Measurements from ENCODE around the gene EOGT. TPM values are rescaled to one million over a fixed set of nuclear protein-coding genes. Genes with fewer than 3 reads are reported as not detected.

EOGT gene
- total RNA-seq, 2 experiments from 2014 or later, result 5.9 to 10.8 TPM

- no peak for TF ChIP-seq EZH2phosphoT487 (IDR thresholded peaks at IDR 0.05; ENCODE audit: borderline replicate concordance, low read depth, low read length)
- TF ChIP-seq CTCF (conservative IDR thresholded peaks at IDR 0.05; ENCODE audit: low read length), result no peak
- no peaks in the 10 kb centered on the region; the same call in 1 of the 2 replicates for H3K79me2 ChIP-seq (ENCODE audit: insufficient read depth, low read depth, low read length)
- no peaks in the 10 kb centered on the region for H3K9me2 ChIP-seq (ENCODE audit: insufficient read depth, low read length)
- no peak overlapping the region for H3K4me3 ChIP-seq (ENCODE audit: low read depth, low read length, poor library complexity, severe bottlenecking)
- ChIA-PET POLR2A (interaction anchor here (0.6 to 0.7 kb wide), 3 partner anchors 72 to 90 kb away, joined by 3 to 4 read pairs (median 4); no protein-coding TSS in a partner anchor), CTCF (ENCODE audit: unreplicated experiment) (no interaction called here)
- H3K4me2 ChIP-seq (ENCODE audit: low read length), result no peak overlapping the region
- H3K36me3 ChIP-seq (ENCODE audit: insufficient read depth, low read length), result no peaks in the 10 kb centered on the region
- no peak for DNase-seq (ENCODE audit: low spot score)
- H4K20me1 ChIP-seq (ENCODE audit: insufficient read depth, low read length), result no peaks in the 10 kb centered on the region
- no peak overlapping the region for H3K27ac ChIP-seq (ENCODE audit: low read depth, low read length, poor library complexity, severe bottlenecking)
- H3K4me1 ChIP-seq (ENCODE audit: insufficient read depth, low read length, poor library complexity, severe bottlenecking), result peaks cover 11% of the 10 kb centered on the region
- intact Hi-C loops (cut with micrococcal nuclease; ENCODE audit: unreplicated experiment), result no loop called here
- H2AFZ ChIP-seq (ENCODE audit: low read length), result no peak overlapping the region
- no peaks in the 10 kb centered on the region for H3K9me3 ChIP-seq (ENCODE audit: low read length)
- BruUV-seq (replicated peaks), result no TSS peak
These were observed 3.7 kb downstream of the EOGT start for GRCh38 chr3:69009559-69010410.

GRCh38 chr3:69008980-69009379 lies 4.5 kb downstream of the EOGT start:
- DNase-seq (ENCODE audit: low spot score), result no peak
- no peaks in the 10 kb centered on the region for H3K79me2 ChIP-seq (ENCODE audit: insufficient read depth, low read depth, low read length)
- H3K36me3 ChIP-seq (ENCODE audit: insufficient read depth, low read length), result no peaks in the 10 kb centered on the region
- no peak overlapping the region for H3K4me2 ChIP-seq (ENCODE audit: low read length)
- no TSS peak for BruUV-seq (replicated peaks)
- H4K20me1 ChIP-seq (ENCODE audit: insufficient read depth, low read length), result no peaks in the 10 kb centered on the region
- ChIA-PET POLR2A (interaction anchor here (0.7 kb wide), 2 partner anchors 71 to 90 kb away, joined by 3 to 4 read pairs; no protein-coding TSS in a partner anchor), CTCF (ENCODE audit: unreplicated experiment) (no interaction called here)
- no peak overlapping the region for H2AFZ ChIP-seq (ENCODE audit: low read length)
- no peaks in the 10 kb centered on the region for H3K9me3 ChIP-seq (ENCODE audit: low read length)
- H3K4me3 ChIP-seq (ENCODE audit: low read depth, low read length, poor library complexity, severe bottlenecking), result no peak overlapping the region
- no peaks in the 10 kb centered on the region for H3K9me2 ChIP-seq (ENCODE audit: insufficient read depth, low read length)
- intact Hi-C loops (cut with micrococcal nuclease; ENCODE audit: unreplicated experiment), result no loop called here
- H3K27ac ChIP-seq (ENCODE audit: low read depth, low read length, poor library complexity, severe bottlenecking), result no peak overlapping the region
- TF ChIP-seq EZH2phosphoT487 (IDR thresholded peaks at IDR 0.05; ENCODE audit: borderline replicate concordance, low read depth, low read length) (no peak), CTCF (conservative IDR thresholded peaks at IDR 0.05; ENCODE audit: low read length) (no peak)
- H3K4me1 ChIP-seq (ENCODE audit: insufficient read depth, low read length, poor library complexity, severe bottlenecking), result peaks cover 3% of the 10 kb centered on the region
